Activated CD4-positive, alpha-beta T cell treated with anti-CD3 and anti-CD28 coated beads, Interleukin-2, amount 10 ng/mL, durations not matched to agents 24 days and 14 days (primary cell): ENCODE measurements around the gene EIPR1. TPM values are rescaled to one million over a fixed set of nuclear protein-coding genes. Genes with fewer than 3 reads are reported as not detected.
"Not testable (repeated sequence)": the region's sequence is repeated elsewhere in the genome, so short reads cannot be mapped to it uniquely, and the experiment has no call there.

Experiments used
- DNase-seq: peaks from one replicate; pipeline ENCODE4 v3.0.0; 2022
- H3K27ac Mint-ChIP-seq: one replicate; pipeline ENCODE4 v1.8.0; 2022; ENCODE audit warnings: mild to moderate bottlenecking, mixed read lengths
- H3K27me3 Mint-ChIP-seq: one replicate; pipeline ENCODE4 v1.8.0; 2022; ENCODE audit warnings: mixed read lengths
- H3K36me3 Mint-ChIP-seq: one replicate; pipeline ENCODE4 v1.8.0; 2022; ENCODE audit warnings: low read depth, mild to moderate bottlenecking, mixed read lengths
- H3K4me1 Mint-ChIP-seq: one replicate; pipeline ENCODE4 v1.8.0; 2021; ENCODE audit warnings: mixed read lengths
- H3K4me3 Mint-ChIP-seq: one replicate; pipeline ENCODE4 v1.8.0; 2022; ENCODE audit warnings: mild to moderate bottlenecking, moderate library complexity, mixed read lengths
- H3K9me3 Mint-ChIP-seq: one replicate; pipeline ENCODE4 v1.8.0; 2021; ENCODE audit warnings: mixed read lengths
- intact Hi-C: fragments of 100-400 bp; cut with micrococcal nuclease; formaldehyde crosslinking; loops from one replicate; pipeline ENCODE4 v1.15.1; 2023
- total RNA-seq: library from RNA; stranded (reverse); gene quantifications from 2 replicates; pipeline ENCODE4 v1.2.3, GENCODE V29; 2022

EIPR1 gene
- total RNA-seq, 1 donor from 2014 or later = 52.1 TPM

GRCh38 chr2:3294493-3294892 lies 83.1 kb downstream of the EIPR1 start:
- H3K9me3 Mint-ChIP-seq = no peaks in the 10 kb centered on the region
- H3K27ac Mint-ChIP-seq = no peak overlapping the region
- DNase-seq = no peak
- no peaks in the 10 kb centered on the region for H3K27me3 Mint-ChIP-seq
- peaks cover 2% of the 10 kb centered on the region for H3K36me3 Mint-ChIP-seq
- no peaks in the 10 kb centered on the region for H3K4me1 Mint-ChIP-seq
- no peak overlapping the region for H3K4me3 Mint-ChIP-seq
- intact Hi-C loops = no loop called here

DNA sequence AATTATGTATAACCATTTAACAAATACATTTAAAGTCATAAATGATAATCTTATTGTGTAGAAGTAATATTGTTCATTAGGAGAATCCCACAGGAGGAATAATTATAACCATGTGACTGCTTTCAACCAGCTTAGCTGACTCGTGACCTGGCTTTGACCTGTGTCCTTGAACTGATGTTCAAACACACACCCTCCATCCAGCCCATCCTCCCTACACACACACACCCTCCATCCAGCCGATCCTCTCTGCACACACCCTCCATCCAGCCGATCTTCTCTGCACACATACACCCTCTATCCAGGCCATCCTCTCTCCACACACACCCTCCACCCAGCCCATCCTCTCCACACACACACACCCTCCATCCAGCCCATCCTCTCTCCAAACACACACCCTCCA lies 83.5 kb downstream of the EIPR1 start:
- Mint-ChIP-seq H3K4me3 (no peak overlapping the region), H3K4me1 (no peaks in the 10 kb centered on the region), H3K36me3 (peaks cover 4% of the 10 kb centered on the region)

DNA sequence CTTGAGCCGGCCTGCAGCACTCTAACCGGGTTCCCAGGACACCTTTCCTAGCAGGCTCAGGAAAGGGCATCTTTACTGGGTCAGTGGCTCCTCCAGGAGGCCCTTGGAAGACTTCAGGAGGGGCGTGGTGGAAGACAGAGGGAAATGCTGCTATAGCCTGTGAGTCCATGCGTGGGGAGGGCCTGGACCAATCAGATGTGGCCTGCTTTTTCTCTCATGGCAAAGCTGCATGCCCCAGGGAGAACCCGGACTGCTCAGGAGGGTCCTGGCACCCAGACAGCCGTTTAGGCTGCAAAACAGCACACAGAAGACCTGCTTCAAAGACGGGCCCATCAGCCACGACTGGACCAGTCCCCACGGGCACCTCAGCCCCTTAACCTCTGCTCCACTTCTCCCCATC lies 84.4 kb downstream of the EIPR1 start:
- Mint-ChIP-seq H3K27ac (no peak overlapping the region), H3K27me3 (no peaks in the 10 kb centered on the region), H3K9me3 (no peaks in the 10 kb centered on the region), H3K4me3 (no peak overlapping the region), H3K36me3 (peaks cover 6% of the 10 kb centered on the region), H3K4me1 (no peaks in the 10 kb centered on the region)
- DNase-seq = no peak
- intact Hi-C loops = no loop called here

More for the DNA sequence above, 83.5 kb downstream of the EIPR1 start:
- intact Hi-C loops = no loop called here
- no peak for DNase-seq
- Mint-ChIP-seq H3K27me3 (no peaks in the 10 kb centered on the region), H3K9me3 (no peaks in the 10 kb centered on the region), H3K27ac (no peak overlapping the region)

DNA sequence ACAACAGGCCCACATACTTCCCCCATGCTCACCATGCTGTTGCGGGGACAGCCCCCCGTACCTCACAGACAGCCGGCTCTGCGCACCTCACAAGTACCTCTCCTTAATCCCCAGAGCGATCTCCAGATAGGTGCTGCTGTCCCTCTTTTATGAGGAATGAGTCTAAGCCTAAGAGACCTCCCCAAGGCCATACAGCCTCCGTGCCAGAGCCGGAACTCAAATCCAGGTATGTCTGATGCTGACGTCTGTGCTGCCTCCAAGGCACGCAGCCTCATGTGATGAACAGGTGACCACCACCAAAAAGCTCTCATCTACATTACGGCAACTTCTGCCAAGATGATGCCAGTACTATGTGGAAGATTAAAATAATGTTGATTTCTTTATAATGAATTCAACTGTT lies 85.2 kb downstream of the EIPR1 start:
- intact Hi-C loops = no loop called here
- no peaks in the 10 kb centered on the region for H3K4me1 Mint-ChIP-seq
- H3K27me3 Mint-ChIP-seq = no peaks in the 10 kb centered on the region
- H3K27ac Mint-ChIP-seq = no peak overlapping the region
- no peak for DNase-seq
- H3K4me3 Mint-ChIP-seq = no peak overlapping the region
- peaks cover 6% of the 10 kb centered on the region for H3K36me3 Mint-ChIP-seq
- no peaks in the 10 kb centered on the region for H3K9me3 Mint-ChIP-seq

DNA sequence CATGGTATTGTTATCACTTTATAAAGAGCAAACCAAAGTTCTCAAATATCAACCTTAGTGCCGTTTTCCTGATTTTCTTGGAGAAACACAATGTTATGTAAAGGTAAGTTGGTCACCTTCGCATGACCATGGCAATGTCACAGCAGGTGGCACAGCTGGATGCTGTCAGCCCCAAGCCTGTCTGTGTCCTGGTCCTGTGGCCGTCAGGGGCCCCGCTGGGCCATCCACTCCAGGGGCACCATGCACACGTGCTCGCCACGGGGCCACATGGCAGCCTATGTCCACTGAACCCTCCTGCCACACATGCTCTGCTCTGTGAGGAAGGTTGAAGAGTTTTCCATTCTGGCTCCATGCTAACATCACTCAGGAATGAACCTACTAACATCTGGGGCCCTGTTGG lies 85.9 kb downstream of the EIPR1 start:
- Mint-ChIP-seq H3K27me3 (no peaks in the 10 kb centered on the region), H3K4me3 (no peak overlapping the region), H3K36me3 (peaks cover 6% of the 10 kb centered on the region), H3K9me3 (no peaks in the 10 kb centered on the region), H3K27ac (no peak overlapping the region), H3K4me1 (no peaks in the 10 kb centered on the region)
- DNase-seq = no peak
- intact Hi-C loops = no loop called here

- intact Hi-C loops = no loop called here
- DNase-seq = no peak
- peaks cover 6% of the 10 kb centered on the region for H3K36me3 Mint-ChIP-seq
- no peak overlapping the region for H3K27ac Mint-ChIP-seq
- H3K27me3 Mint-ChIP-seq = no peaks in the 10 kb centered on the region
- H3K9me3 Mint-ChIP-seq = no peaks in the 10 kb centered on the region
- no peak overlapping the region for H3K4me3 Mint-ChIP-seq
- no peaks in the 10 kb centered on the region for H3K4me1 Mint-ChIP-seq
Observed at GRCh38 chr2:3291113-3291512, 86.5 kb downstream of the EIPR1 start.

GRCh38 chr2:3290655-3291054 lies 87.0 kb downstream of the EIPR1 start:
- Mint-ChIP-seq H3K4me1 (no peaks in the 10 kb centered on the region), H3K4me3 (no peak overlapping the region), H3K36me3 (peaks cover 6% of the 10 kb centered on the region), H3K9me3 (no peaks in the 10 kb centered on the region), H3K27me3 (no peaks in the 10 kb centered on the region), H3K27ac (no peak overlapping the region)
- intact Hi-C loops = no loop called here
- DNase-seq = no peak

DNA sequence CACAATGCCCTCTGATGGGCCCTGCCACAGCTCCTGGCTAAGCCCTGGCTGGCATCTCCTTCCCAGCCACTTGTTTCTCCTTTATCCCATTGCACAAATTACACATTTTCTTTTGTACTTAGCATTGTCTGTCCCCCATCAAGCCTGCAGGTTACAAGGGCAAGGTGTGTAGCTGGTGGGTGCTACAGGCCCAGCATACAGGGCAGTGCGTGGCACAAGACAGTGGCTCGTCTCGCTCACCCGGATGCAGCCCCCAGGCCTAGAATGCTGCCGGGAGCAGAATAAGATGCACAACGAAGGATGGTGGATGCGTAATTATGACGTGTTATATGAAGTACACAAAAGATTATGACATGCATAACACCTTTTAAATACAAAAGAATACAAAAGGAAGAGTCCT lies 87.6 kb downstream of the EIPR1 start:
- Mint-ChIP-seq H3K27ac (no peak overlapping the region), H3K27me3 (no peaks in the 10 kb centered on the region), H3K4me1 (no peaks in the 10 kb centered on the region), H3K9me3 (no peaks in the 10 kb centered on the region), H3K36me3 (peaks cover 6% of the 10 kb centered on the region), H3K4me3 (no peak overlapping the region)
- intact Hi-C loops = no loop called here
- DNase-seq = no peak

DNA sequence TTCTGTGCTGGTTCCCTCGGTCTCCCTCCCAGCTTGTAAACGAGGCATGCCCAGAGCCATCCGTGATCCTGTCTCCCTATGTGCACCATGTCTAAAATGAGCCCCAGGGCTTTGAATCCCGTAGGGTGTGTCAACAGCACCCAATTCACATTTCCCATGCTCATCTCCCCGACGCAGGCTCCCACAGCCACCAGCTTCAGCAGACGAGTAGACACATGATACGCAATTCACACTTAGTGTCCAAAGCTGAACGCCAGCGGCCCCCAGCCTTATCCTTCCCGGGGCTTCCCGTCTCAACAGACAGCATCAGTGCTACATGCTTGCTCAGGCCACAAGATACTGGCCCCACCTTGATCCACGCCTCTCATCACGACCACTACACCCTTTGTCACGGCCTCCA lies 88.1 kb downstream of the EIPR1 start:
- intact Hi-C loops = no loop called here
- no peak for DNase-seq

GRCh38 chr2:3289171-3289515 lies 88.5 kb downstream of the EIPR1 start:
- Mint-ChIP-seq H3K27ac (no peak overlapping the region), H3K4me3 (no peak overlapping the region), H3K27me3 (no peaks in the 10 kb centered on the region), H3K4me1 (no peaks in the 10 kb centered on the region), H3K36me3 (peaks cover 6% of the 10 kb centered on the region), H3K9me3 (no peaks in the 10 kb centered on the region)
- DNase-seq = no peak
- intact Hi-C loops = no loop called here

More for the DNA sequence above, 88.1 kb downstream of the EIPR1 start:
- Mint-ChIP-seq H3K4me1 (no peaks in the 10 kb centered on the region), H3K4me3 (no peak overlapping the region), H3K27me3 (no peaks in the 10 kb centered on the region), H3K27ac (no peak overlapping the region), H3K36me3 (peaks cover 6% of the 10 kb centered on the region), H3K9me3 (no peaks in the 10 kb centered on the region)

DNA sequence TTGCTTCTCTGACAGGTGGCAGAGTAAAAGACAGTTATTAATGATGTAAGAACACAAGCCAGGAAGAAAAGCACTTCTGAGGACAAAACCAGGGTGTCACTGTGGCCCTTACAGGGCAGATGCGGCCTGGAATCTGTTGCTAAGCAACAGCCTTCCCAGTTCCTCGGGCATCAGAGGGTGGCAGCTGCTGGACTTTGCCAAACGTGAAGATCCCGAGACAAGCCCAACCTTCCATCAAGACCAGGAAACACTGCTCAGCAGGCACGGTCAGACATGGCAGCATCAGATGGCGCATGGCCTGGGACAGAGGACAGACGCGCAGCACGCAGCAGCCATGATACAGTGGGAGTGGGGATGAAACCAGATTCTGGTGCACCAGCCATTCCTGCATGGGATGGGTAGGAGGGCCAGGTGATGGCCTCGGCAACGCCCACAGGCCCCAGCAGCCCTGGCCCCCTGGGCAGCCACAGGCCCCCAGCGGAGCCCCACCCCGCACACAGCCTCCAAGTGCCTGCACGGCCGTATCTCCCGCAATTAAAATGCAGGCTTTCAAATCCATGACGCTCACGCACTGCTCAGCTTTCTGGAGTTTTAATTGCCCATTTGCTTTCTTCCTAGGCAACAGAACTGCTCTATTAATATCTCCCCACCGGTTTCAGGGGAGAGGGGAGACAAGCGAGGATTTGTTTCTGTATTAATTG lies 89.0 kb downstream of the EIPR1 start:
- DNase-seq = no peak
- Mint-ChIP-seq H3K36me3 (peaks cover 6% of the 10 kb centered on the region), H3K9me3 (no peaks in the 10 kb centered on the region), H3K4me3 (no peak overlapping the region), H3K27me3 (no peaks in the 10 kb centered on the region), H3K27ac (no peak overlapping the region), H3K4me1 (no peaks in the 10 kb centered on the region)
- intact Hi-C loops = no loop called here

- H3K9me3 Mint-ChIP-seq = no peaks in the 10 kb centered on the region
- no peak overlapping the region for H3K4me3 Mint-ChIP-seq
- H3K27ac Mint-ChIP-seq = no peak overlapping the region
Observed at GRCh38 chr2:3287896-3288295, 89.7 kb downstream of the EIPR1 start.

DNA sequence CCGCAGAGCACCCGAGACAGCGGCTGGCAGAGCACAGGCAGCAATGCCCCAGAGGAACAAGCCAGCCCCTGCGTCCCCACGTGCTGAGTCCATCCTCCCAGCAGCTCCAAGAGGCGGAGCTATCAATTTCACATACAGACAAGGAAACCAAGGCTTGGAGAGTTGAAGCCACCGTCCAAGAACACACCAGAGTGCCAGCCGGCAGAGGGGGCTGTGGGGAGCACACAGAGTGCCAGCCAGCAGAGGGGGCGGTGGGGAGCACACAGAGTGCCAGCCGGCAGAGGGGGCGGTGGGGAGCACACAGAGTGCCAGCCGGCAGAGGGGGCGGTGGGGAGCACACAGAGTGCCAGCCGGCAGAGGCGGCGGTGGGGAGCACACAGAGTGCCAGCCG lies 91.0 kb downstream of the EIPR1 start:
- H3K27ac Mint-ChIP-seq, DNase-seq, H3K27me3 Mint-ChIP-seq, H3K4me3 Mint-ChIP-seq, intact Hi-C loops, H3K9me3 Mint-ChIP-seq, H3K4me1 Mint-ChIP-seq, H3K36me3 Mint-ChIP-seq: not testable (repeated sequence)

More at GRCh38 chr2:3287896-3288295, 89.7 kb downstream of the EIPR1 start:
- H3K27me3 Mint-ChIP-seq = no peaks in the 10 kb centered on the region
- intact Hi-C loops = no loop called here
- DNase-seq = no peak
- H3K36me3 Mint-ChIP-seq = peaks cover 6% of the 10 kb centered on the region
- no peaks in the 10 kb centered on the region for H3K4me1 Mint-ChIP-seq

- DNase-seq = no peak
- H3K4me1 Mint-ChIP-seq = no peaks in the 10 kb centered on the region
- intact Hi-C loops = no loop called here
- H3K9me3 Mint-ChIP-seq = no peaks in the 10 kb centered on the region
- no peaks in the 10 kb centered on the region for H3K27me3 Mint-ChIP-seq
- no peak overlapping the region for H3K27ac Mint-ChIP-seq
- H3K36me3 Mint-ChIP-seq = peaks cover 6% of the 10 kb centered on the region
- H3K4me3 Mint-ChIP-seq = no peak overlapping the region
Observed at GRCh38 chr2:3285901-3286645, 91.5 kb downstream of the EIPR1 start.
